IMR-90 (cell line): ENCODE data around the gene NPB.

Experiments
- FOS ChIP-seq: fragments of 150-350 bp; IDR thresholded peaks from 2 replicates; pipeline ENCODE4 v1.6.1; 2016; ENCODE audit warnings: low read depth, low read length
- POLR2A ChIP-seq: IDR thresholded peaks from 2 replicates; pipeline ENCODE4 v1.6.1; 2012; ENCODE audit warnings: mild to moderate bottlenecking, low read depth, low read length
- RFX5 ChIP-seq: IDR thresholded peaks from 2 replicates; pipeline ENCODE4 v1.8.0; 2012; ENCODE audit warnings: low read depth, mild to moderate bottlenecking, low read length, moderate library complexity
- TF ChIP-seq, protein P1 (sequence below): conservative IDR thresholded peaks from 2 replicates; pipeline ENCODE4 v1.5.1; 2012; ENCODE audit warnings: mild to moderate bottlenecking, low read depth, low read length, improper control_type of control experiment

DNA sequence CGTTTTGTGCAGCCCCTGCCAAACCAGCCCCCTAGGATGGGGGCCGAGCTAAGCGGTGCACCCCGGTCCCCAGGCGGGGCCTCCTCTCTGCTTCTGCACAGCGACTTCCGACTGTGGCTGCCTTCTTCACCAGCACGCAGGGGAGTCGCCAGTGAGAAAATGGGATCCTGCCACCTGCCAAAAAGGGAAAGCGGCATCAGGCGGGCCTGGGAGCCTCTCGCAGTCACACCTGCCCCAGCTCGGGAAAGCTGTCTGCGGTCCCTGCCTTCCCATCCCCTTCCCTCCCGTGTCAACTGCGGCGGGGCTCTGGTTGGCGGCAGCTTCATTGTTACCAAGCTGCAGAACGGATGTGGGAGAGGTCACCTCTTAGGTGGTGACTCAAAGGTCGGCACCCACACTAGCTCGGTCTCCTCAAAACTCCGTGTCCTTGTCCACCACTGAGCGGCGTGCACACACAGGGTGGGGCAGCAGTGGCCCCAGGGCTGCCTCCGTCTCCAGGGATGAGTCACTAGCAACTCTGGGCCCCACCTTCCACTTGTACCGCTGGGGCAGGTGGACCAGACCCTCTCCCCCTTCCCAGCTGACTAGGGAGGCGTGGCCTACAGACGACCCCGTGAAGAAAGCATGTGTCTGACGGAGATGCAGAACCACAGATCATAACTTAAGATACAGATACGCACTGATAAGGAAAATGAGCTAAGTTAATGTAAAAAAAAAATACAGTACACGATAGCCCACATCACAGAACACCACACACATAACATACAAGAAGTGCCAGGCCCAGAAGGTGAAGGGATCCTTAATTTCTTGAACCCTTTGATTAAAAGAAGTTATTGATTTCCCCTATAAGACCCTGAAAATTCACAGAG, 10.6 kb downstream of the NPB start:
- TF ChIP-seq POLR2A, result no peak
- no peak for TF ChIP-seq RFX5
- TF ChIP-seq FOS, result no peak
- TF ChIP-seq, protein P1, sequence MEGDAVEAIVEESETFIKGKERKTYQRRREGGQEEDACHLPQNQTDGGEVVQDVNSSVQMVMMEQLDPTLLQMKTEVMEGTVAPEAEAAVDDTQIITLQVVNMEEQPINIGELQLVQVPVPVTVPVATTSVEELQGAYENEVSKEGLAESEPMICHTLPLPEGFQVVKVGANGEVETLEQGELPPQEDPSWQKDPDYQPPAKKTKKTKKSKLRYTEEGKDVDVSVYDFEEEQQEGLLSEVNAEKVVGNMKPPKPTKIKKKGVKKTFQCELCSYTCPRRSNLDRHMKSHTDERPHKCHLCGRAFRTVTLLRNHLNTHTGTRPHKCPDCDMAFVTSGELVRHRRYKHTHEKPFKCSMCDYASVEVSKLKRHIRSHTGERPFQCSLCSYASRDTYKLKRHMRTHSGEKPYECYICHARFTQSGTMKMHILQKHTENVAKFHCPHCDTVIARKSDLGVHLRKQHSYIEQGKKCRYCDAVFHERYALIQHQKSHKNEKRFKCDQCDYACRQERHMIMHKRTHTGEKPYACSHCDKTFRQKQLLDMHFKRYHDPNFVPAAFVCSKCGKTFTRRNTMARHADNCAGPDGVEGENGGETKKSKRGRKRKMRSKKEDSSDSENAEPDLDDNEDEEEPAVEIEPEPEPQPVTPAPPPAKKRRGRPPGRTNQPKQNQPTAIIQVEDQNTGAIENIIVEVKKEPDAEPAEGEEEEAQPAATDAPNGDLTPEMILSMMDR, result no peak
